Trophoblast cell (in vitro differentiated cells and primary cell): Measurements from ENCODE around the gene YAP1.

Experiments used
- DNase-seq, 2 donors: peaks; one replicate each; pipeline ENCODE4 v3.0.0-alpha.2; 2016
- H2AFZ ChIP-seq: 2 replicates; pipeline ENCODE4 v1.6.1; 2013; ENCODE audit warnings: low read length, moderate library complexity, mild to moderate bottlenecking; ENCODE audit not compliant: insufficient read depth, poor library complexity
- H2AK5ac ChIP-seq: 2 replicates; pipeline ENCODE4 v1.6.1; 2013; ENCODE audit warnings: mild to moderate bottlenecking, low read length
- H2BK120ac ChIP-seq: 2 replicates; pipeline ENCODE4 v1.6.1; 2013; ENCODE audit warnings: low read length, mild to moderate bottlenecking, moderate library complexity; ENCODE audit not compliant: insufficient read depth, poor library complexity
- H2BK12ac ChIP-seq: 2 replicates; pipeline ENCODE4 v1.6.1; 2013; ENCODE audit warnings: mild to moderate bottlenecking, low read length, moderate library complexity
- H2BK5ac ChIP-seq: 2 replicates; pipeline ENCODE4 v1.6.1; 2013; ENCODE audit warnings: low read length, low read depth, moderate library complexity, mild to moderate bottlenecking; ENCODE audit not compliant: poor library complexity
- H3K14ac ChIP-seq: 2 replicates; pipeline ENCODE4 v1.6.1; 2013; ENCODE audit warnings: mild to moderate bottlenecking, low read length
- H3K18ac ChIP-seq: 2 replicates; pipeline ENCODE4 v1.6.1; 2013; ENCODE audit warnings: mild to moderate bottlenecking, low read length
- H3K23ac ChIP-seq: 2 replicates; pipeline ENCODE4 v1.6.1; 2013; ENCODE audit warnings: low read length
- H3K27ac ChIP-seq: 2 replicates; pipeline ENCODE4 v1.5.1; 2013; ENCODE audit warnings: low read depth, mild to moderate bottlenecking, inconsistent platforms, low read length, moderate library complexity
- H3K27me3 ChIP-seq: 2 replicates; pipeline ENCODE4 v1.6.1; 2013; ENCODE audit warnings: inconsistent platforms, mild to moderate bottlenecking, low read length, moderate library complexity; ENCODE audit not compliant: insufficient read depth
- H3K36me3 ChIP-seq, 2 experiments: 1 replicate in 1 of 2; 2 replicates in 1 of 2; pipeline ENCODE4 v1.6.1; 2013; ENCODE audit warnings: low read length in 2 of 2, mild to moderate bottlenecking in 2 of 2, moderate library complexity in 1 of 2; ENCODE audit not compliant: insufficient read depth in 2 of 2, control insufficient read depth in 1 of 2
- H3K4ac ChIP-seq: 2 replicates; pipeline ENCODE4 v1.6.1; 2013; ENCODE audit warnings: low read depth, mild to moderate bottlenecking, low read length, moderate library complexity
- H3K4me1 ChIP-seq, 2 experiments: 1 replicate in 1 of 2; 2 replicates in 1 of 2; pipeline ENCODE4 v1.6.1; 2013; ENCODE audit warnings: low read length in 2 of 2, mild to moderate bottlenecking in 2 of 2, moderate library complexity in 1 of 2; ENCODE audit not compliant: insufficient read depth in 2 of 2, control insufficient read depth in 1 of 2
- H3K4me2 ChIP-seq: 2 replicates; pipeline ENCODE4 v1.6.1; 2013; ENCODE audit warnings: inconsistent platforms, mild to moderate bottlenecking, low read length, moderate library complexity
- H3K4me3 ChIP-seq: 2 replicates; pipeline ENCODE4 v1.5.1; 2013; ENCODE audit warnings: mild to moderate bottlenecking, low read depth, low read length, inconsistent platforms
- H3K79me1 ChIP-seq: one replicate; pipeline ENCODE4 v1.6.1; 2013; ENCODE audit warnings: low read length
- H3K79me2 ChIP-seq: 2 replicates; pipeline ENCODE4 v1.6.1; 2013; ENCODE audit warnings: low read length, mild to moderate bottlenecking; ENCODE audit not compliant: control insufficient read depth, insufficient read depth, poor library complexity
- H3K9ac ChIP-seq: 2 replicates; pipeline ENCODE4 v1.6.1; 2013; ENCODE audit warnings: mild to moderate bottlenecking, low read length
- H3K9me3 ChIP-seq: 2 replicates; pipeline ENCODE4 v1.6.1; 2013; ENCODE audit warnings: low read depth, mild to moderate bottlenecking, control low read depth, inconsistent platforms, low read length; ENCODE audit not compliant: insufficient read depth
- H4K12ac ChIP-seq: 2 replicates; pipeline ENCODE4 v1.6.1; 2013; ENCODE audit warnings: low read depth, mild to moderate bottlenecking, low read length, moderate library complexity
- H4K8ac ChIP-seq: 2 replicates; pipeline ENCODE4 v1.6.1; 2013; ENCODE audit warnings: low read depth, mild to moderate bottlenecking, low read length, moderate library complexity
- H4K91ac ChIP-seq: one replicate; pipeline ENCODE4 v1.6.1; 2013; ENCODE audit warnings: low read depth, mild to moderate bottlenecking, low read length, moderate library complexity
- WGBS: extraction: QIAGEN DNeasy Blood & Tissue Kit; methylation state at CpG from one replicate; pipeline ENCODE4 v1.1.7; 2013; ENCODE audit warnings: missing lambda C conversion rate; ENCODE audit not compliant: insufficient read length, insufficient coverage; ENCODE audit errors: extremely low coverage; 5-methylcytosine and 5-hydroxymethylcytosine counted together

Gene YAP1

GRCh38 chr11:102202972-102203371, 92.7 kb downstream of the YAP1 start:
- Histone ChIP-seq H3K14ac (no peak overlapping the region), H3K79me1 (no peaks in the 10 kb centered on the region), H3K4me2 (no peak overlapping the region), H4K12ac (no peak overlapping the region), H2AK5ac (no peak overlapping the region), H2BK12ac (no peak overlapping the region), H3K9me3 (no peaks in the 10 kb centered on the region), H3K4me3 (no peak overlapping the region), H3K36me3 (peaks cover 14 to 19% of the 10 kb centered on the region in 2 experiments), H3K9ac (no peak overlapping the region), H4K8ac (no peak overlapping the region), H3K23ac (no peak overlapping the region), H3K27ac (no peak overlapping the region), H3K27me3 (no peaks in the 10 kb centered on the region), H3K4ac (no peak overlapping the region), H4K91ac (no peak overlapping the region), H3K18ac (no peak overlapping the region), H3K79me2 (no peaks in the 10 kb centered on the region), H2BK5ac (no peak overlapping the region), H2BK120ac (no peak overlapping the region), H2AFZ (no peak overlapping the region), H3K4me1 (no peaks in the 10 kb centered on the region)
- no peak for DNase-seq
- no CpG with 5 or more reads among the region's 3 CpGs for WGBS

- H3K23ac ChIP-seq = no peak overlapping the region
- no peaks in the 10 kb centered on the region for H3K79me2 ChIP-seq
- H4K12ac ChIP-seq = no peak overlapping the region
- H3K4me3 ChIP-seq = no peak overlapping the region
- H4K91ac ChIP-seq = no peak overlapping the region
- H3K36me3 ChIP-seq = peaks cover 14 to 20% of the 10 kb centered on the region in 2 experiments
- H3K9ac ChIP-seq = no peak overlapping the region
- H3K27ac ChIP-seq = no peak overlapping the region
- no peak overlapping the region for H3K4ac ChIP-seq
- H2AFZ ChIP-seq = no peak overlapping the region
- H2BK120ac ChIP-seq = no peak overlapping the region
- H3K4me1 ChIP-seq = no peaks in the 10 kb centered on the region
- no peaks in the 10 kb centered on the region for H3K79me1 ChIP-seq
- H2AK5ac ChIP-seq = no peak overlapping the region
- WGBS = no CpG with 5 or more reads among the region's 2 CpGs
- no peak overlapping the region for H3K4me2 ChIP-seq
- no peak overlapping the region for H3K18ac ChIP-seq
- H3K27me3 ChIP-seq = no peaks in the 10 kb centered on the region
- no peaks in the 10 kb centered on the region for H3K9me3 ChIP-seq
- no peak overlapping the region for H2BK5ac ChIP-seq
- H2BK12ac ChIP-seq = no peak overlapping the region
- no peak overlapping the region for H4K8ac ChIP-seq
- H3K14ac ChIP-seq = no peak overlapping the region
- DNase-seq = no peak
These were observed 93.9 kb downstream of the YAP1 start for GRCh38 chr11:102204174-102204573.

GRCh38 chr11:102205805-102206204, 95.6 kb downstream of the YAP1 start:
- Histone ChIP-seq H3K4me2 (no peak overlapping the region), H2BK12ac (no peak overlapping the region), H3K79me2 (no peaks in the 10 kb centered on the region), H4K91ac (no peak overlapping the region), H3K27me3 (no peaks in the 10 kb centered on the region), H3K4me3 (no peak overlapping the region), H4K8ac (no peak overlapping the region), H4K12ac (no peak overlapping the region), H2BK120ac (no peak overlapping the region), H3K4me1 (no peaks in the 10 kb centered on the region), H2AK5ac (no peak overlapping the region), H2AFZ (no peak overlapping the region), H3K18ac (peak overlapping the region; percentile 92), H3K27ac (no peak overlapping the region), H3K36me3 (peaks cover 15 to 22% of the 10 kb centered on the region in 2 experiments), H2BK5ac (no peak overlapping the region), H3K79me1 (no peaks in the 10 kb centered on the region), H3K14ac (no peak overlapping the region), H3K9me3 (no peaks in the 10 kb centered on the region), H3K9ac (peak overlapping the region; percentile 12), H3K4ac (peak overlapping the region; percentile 75), H3K23ac (no peak overlapping the region)
- DNase-seq = no peak
- no CpG with 5 or more reads among the region's 4 CpGs for WGBS

GRCh38 chr11:102208835-102209234, 98.6 kb downstream of the YAP1 start:
- no peak for DNase-seq
- no peak overlapping the region for H3K23ac ChIP-seq
- H2AFZ ChIP-seq = no peak overlapping the region
- no peaks in the 10 kb centered on the region for H3K79me1 ChIP-seq
- H2BK5ac ChIP-seq = no peak overlapping the region
- H3K14ac ChIP-seq = no peak overlapping the region
- H3K9me3 ChIP-seq = no peaks in the 10 kb centered on the region
- no peak overlapping the region for H3K18ac ChIP-seq
- H4K12ac ChIP-seq = no peak overlapping the region
- no peak overlapping the region for H3K4ac ChIP-seq
- H3K27me3 ChIP-seq = no peaks in the 10 kb centered on the region
- H3K4me1 ChIP-seq = no peaks in the 10 kb centered on the region
- no peak overlapping the region for H4K8ac ChIP-seq
- no peak overlapping the region for H2BK12ac ChIP-seq
- no peaks in the 10 kb centered on the region for H3K79me2 ChIP-seq
- H3K9ac ChIP-seq = no peak overlapping the region
- H3K27ac ChIP-seq = no peak overlapping the region
- H4K91ac ChIP-seq = no peak overlapping the region
- no peak overlapping the region for H3K4me3 ChIP-seq
- H2BK120ac ChIP-seq = no peak overlapping the region
- H3K36me3 ChIP-seq = peaks cover 20 to 26% of the 10 kb centered on the region in 2 experiments
- H2AK5ac ChIP-seq = no peak overlapping the region
- H3K4me2 ChIP-seq = no peak overlapping the region
- no CpG with 5 or more reads among the region's 2 CpGs for WGBS
